Kidney epithelial cell (primary cell): ENCODE measurements around the gene SCARB2. TPM values are rescaled to one million over a fixed set of nuclear protein-coding genes. Genes with fewer than 3 reads are reported as not detected.
A peak's percentile ranks its signal among the peaks of the same experiment; 100 is the strongest.

Experiments
- DNase-seq: peaks from one replicate; pipeline ENCODE4 v3.0.0-alpha.2; 2010; ENCODE audit warnings: low read depth
- H3K27me3 ChIP-seq: 2 replicates; pipeline ENCODE4 v1.6.0; 2011; ENCODE audit warnings: low read length; ENCODE audit not compliant: control insufficient read depth, insufficient read depth
- H3K36me3 ChIP-seq: 2 replicates; pipeline ENCODE4 v1.5.1; 2011; ENCODE audit warnings: low read length; ENCODE audit not compliant: control insufficient read depth, insufficient read depth
- H3K4me3 ChIP-seq: 2 replicates; pipeline ENCODE4 v1.5.1; 2011; ENCODE audit warnings: low read depth, mild to moderate bottlenecking, control low read depth, low read length
- CTCF ChIP-seq: IDR thresholded peaks from 2 replicates; pipeline ENCODE4 v1.5.1; 2011; ENCODE audit warnings: mild to moderate bottlenecking, moderate library complexity, low read length, control low read depth, inconsistent platforms; ENCODE audit not compliant: insufficient read depth, poor library complexity, severe bottlenecking
- total RNA-seq: library from RNA; depleted of rRNA; stranded (reverse); fragments of >200 nt; gene quantifications from 2 replicates; pipeline ENCODE4 v1.2.3, GENCODE V29; 2015

SCARB2 gene
- total RNA-seq, 1 donor from 2014 or later, result 141 TPM

GRCh38 chr4:76214177-76214675 lies 602 bp upstream of the SCARB2 start:
- H3K36me3 ChIP-seq, result no peaks in the 10 kb centered on the region
- DNase-seq, result no peak
- no peaks in the 10 kb centered on the region for H3K27me3 ChIP-seq
- peak overlapping the region; percentile 67 for H3K4me3 ChIP-seq
- no peak for TF ChIP-seq CTCF

- Histone ChIP-seq H3K4me3 (peak overlapping the region; percentile 67), H3K27me3 (no peaks in the 10 kb centered on the region), H3K36me3 (no peaks in the 10 kb centered on the region)
- TF ChIP-seq CTCF, result no peak
- DNase-seq, result no peak
Measured at GRCh38 chr4:76212851-76213414, 691 bp downstream of the SCARB2 start.

GRCh38 chr4:76211769-76212708 lies 1.6 kb downstream of the SCARB2 start:
- no peaks in the 10 kb centered on the region for H3K27me3 ChIP-seq
- H3K4me3 ChIP-seq, result peak overlapping the region; percentile 67
- DNase-seq, result no peak
- no peak for TF ChIP-seq CTCF
- H3K36me3 ChIP-seq, result no peaks in the 10 kb centered on the region

GRCh38 chr4:76210452-76210851 lies 3.2 kb downstream of the SCARB2 start:
- no peaks in the 10 kb centered on the region for H3K27me3 ChIP-seq

GRCh38 chr4:76209881-76210280 lies 3.7 kb downstream of the SCARB2 start:
- TF ChIP-seq CTCF, result no peak
- DNase-seq, result no peak

More at GRCh38 chr4:76210452-76210851, 3.2 kb downstream of the SCARB2 start:
- TF ChIP-seq CTCF, result no peak
- H3K4me3 ChIP-seq, result no peak overlapping the region
- H3K36me3 ChIP-seq, result no peaks in the 10 kb centered on the region
- DNase-seq, result no peak

More at GRCh38 chr4:76209881-76210280, 3.7 kb downstream of the SCARB2 start:
- Histone ChIP-seq H3K36me3 (no peaks in the 10 kb centered on the region), H3K4me3 (no peak overlapping the region), H3K27me3 (no peaks in the 10 kb centered on the region)
